ENCODE results near the gene CLCF1.

Gene CLCF1

DNA sequence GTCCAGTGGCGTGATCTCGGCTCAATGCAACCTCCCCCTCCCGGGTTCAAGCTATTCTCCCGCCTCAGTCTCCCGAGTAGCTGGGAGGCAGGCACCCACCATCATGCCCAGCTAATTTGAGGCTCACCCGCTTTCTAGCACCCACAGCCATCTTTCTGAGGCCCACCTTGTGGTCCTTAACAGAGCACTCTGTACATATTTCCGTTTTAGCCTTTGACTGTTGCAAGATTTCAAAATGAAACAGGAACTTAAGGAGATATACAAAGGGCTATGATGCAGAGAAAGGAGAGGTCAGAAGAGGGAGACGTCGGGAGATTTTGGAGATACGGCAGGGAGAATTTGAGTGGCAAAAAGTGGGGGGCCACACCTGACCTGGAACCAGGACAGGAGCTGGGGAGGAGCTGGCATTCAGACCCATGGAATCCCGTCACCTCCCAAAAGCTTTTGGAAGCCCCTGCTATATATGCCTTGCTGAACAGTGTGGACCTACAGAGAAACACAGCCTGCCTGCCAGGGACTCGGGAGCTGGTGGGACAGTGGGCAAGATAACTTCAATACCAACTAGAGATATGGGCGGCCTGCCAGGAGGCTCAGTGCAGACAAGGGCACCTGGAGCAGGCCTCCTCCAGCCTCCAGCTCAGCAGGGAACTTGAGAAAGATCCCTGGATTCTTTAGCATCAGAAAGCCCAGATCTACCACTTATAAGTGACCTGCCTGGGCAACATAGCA, 8.0 kb upstream of the CLCF1 start:
- no peak for DNase-seq

GRCh38 chr11:67379061-67380058, 6.0 kb upstream of the CLCF1 start:
- no peak for DNase-seq
- intact Hi-C loops (cut with DNase I) = loop anchor here (2.0 to 10.0 kb wide), 2 partner anchors 23 to 115 kb away; partner anchors contain the start of gene GRK2

More for the DNA sequence above, 8.0 kb upstream of the CLCF1 start:
- intact Hi-C loops (cut with DNase I) = no loop called here

DNA sequence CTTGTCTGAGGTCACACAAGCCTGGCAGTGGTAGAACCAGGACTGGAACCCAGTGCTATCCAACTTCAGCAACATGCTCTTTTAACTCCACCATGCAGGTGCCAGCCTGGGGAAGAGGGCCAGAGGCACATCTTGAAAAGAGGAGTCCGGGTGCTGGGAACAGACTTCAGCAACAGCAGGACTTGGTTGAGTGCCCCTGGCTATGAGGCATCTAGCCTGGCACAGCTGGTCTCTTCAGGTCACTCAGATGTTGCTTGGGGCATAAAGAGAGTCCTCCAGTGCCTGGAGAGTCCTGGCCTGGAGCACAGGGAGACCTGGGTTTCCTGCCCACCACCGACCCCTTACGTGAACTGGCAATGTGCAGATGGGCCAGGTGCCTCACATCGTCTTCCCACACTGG, 5.1 kb upstream of the CLCF1 start:
- intact Hi-C loops (cut with DNase I) = loop anchor here (2.0 to 10.0 kb wide), 2 partner anchors 22 to 114 kb away; partner anchors contain the start of gene GRK2
- DNase-seq = no peak

DNA sequence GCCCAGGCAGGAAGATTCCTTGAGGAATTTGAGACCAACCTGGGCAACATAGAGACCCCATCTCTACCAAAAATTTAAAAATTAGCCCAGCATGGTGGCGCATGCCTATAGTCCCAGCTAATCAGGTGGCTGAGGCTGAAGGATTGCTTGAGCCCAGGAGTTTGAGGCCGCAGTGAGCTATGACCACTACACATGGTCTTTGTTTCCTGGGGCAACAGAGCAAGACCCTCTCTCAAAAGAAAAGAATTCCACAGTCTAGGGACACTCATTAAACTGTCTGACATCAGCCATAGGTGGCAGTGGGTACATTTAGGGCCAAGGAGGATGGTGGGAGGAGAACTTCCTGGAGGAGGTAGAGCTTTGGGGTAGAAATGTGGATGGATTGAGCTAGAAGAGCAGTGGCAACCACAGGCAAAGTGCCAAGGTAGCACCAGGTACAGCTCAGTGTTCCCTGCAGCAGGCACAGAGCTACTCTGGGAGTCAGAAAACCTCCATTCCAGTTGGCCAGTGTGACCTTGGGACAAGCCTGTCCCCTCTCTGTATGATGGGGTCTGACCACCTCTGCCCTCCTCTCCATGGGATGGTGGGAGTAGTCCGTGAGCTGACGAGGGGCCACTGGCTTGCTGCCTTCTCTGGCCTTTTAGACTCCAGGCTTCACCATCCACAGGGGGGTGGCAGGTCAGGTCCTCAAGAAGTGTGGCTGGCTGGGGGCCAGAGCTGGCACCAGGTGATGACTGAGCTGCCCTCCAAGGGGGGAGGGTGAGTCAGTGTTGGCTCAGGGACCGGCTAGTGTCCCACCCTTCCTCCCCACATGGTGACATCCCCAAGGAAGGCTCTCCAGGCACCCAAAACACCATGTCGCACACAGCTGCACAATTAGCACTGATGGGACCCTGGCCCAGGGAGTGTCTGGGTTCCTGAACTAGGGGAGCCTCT, 3.7 kb upstream of the CLCF1 start:
- DNase-seq = no peak
- intact Hi-C loops (cut with DNase I) = loop anchor here (10.0 kb wide), 1 partner anchor 112 kb away; the partner anchor contains the start of gene GRK2

GRCh38 chr11:67376063-67376820, 2.8 kb upstream of the CLCF1 start:
- intact Hi-C loops (cut with DNase I) = loop anchor here (10.0 kb wide), 1 partner anchor 111 kb away; the partner anchor contains the start of gene GRK2
- DNase-seq = no peak

- intact Hi-C loops (cut with DNase I) = loop anchor here (10.0 kb wide), 1 partner anchor 111 kb away; the partner anchor contains the start of gene GRK2
- no peak for DNase-seq
These were observed 2.1 kb upstream of the CLCF1 start for GRCh38 chr11:67375320-67376055.

DNA sequence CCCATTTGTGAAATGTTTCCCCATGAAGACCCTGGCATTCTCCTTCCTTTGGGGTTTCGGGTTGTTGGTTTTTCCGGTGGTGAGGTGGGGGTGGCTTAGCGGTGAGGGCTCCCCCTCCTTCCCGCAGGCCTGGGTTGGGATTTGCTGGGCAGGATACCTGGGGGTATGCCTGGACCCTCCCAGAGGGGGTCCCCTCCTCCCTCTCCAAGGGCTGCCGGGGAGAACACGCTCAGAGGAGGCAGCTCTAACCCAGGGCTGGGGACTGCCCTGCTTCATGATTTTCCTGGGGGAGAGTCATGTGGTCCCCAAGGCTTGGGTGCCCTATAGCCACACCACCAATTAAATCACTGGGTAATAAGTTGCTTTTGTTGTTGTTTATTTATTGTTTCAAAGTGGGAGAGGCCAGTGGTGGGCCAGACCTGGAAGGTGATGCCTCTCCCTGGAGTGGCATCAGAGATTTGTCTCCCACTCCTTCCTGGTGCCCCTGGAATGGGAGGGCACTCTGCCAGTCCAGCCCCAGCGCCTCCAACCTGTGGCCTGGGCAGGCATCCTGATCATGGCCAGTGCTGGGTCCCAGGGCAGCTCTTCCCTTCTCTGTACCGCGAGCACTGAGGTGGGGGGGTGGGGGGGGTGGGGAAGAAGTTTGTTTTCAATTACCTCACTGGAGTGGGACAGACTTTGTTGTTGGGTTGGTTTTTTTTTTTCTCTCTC, 1.3 kb upstream of the CLCF1 start:
- intact Hi-C loops (cut with DNase I) = loop anchor here (10.0 kb wide), 1 partner anchor 110 kb away; the partner anchor contains the start of gene GRK2
- no peak for DNase-seq

- peak in 24 of 42 donors; percentile 31 to 84 (median 52) for DNase-seq
- intact Hi-C loops (cut with DNase I) = loop anchor here (10.0 kb wide), 1 partner anchor 109 kb away; the partner anchor contains the start of gene GRK2
These were observed 511 bp upstream of the CLCF1 start for GRCh38 chr11:67373648-67374570.

- intact Hi-C loops (cut with DNase I) = loop anchor here (10.0 kb wide), 1 partner anchor 108 kb away; the partner anchor contains the start of gene GRK2
- no peak for DNase-seq
These were observed 941 bp downstream of the CLCF1 start for GRCh38 chr11:67372321-67372992.

DNA sequence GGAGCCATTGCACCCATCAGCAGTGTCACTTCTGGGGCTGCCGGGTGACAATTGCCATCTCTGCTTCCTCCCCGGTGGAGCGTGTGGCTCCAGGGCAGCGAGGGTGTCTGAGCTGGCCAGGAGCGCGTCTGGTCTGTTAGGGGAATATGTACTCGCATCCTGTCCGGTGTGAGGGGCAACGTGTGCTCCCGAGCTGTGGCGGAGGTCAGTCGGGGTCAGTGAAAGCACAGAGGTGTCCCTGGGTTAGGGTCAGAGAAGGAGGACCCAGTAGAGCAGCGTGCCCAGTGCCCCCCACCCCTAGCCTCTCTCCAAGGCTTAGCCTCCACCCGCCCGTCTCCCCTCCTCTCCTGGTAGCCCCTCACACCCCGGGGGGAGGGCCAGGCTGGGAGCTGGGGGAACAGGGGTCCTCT, 1.5 kb downstream of the CLCF1 start:
- no peak for DNase-seq
- intact Hi-C loops (cut with DNase I) = loop anchor here (10.0 kb wide), 1 partner anchor 107 kb away; the partner anchor contains the start of gene GRK2

- DNase-seq = no peak
These were observed 2.0 kb downstream of the CLCF1 start for GRCh38 chr11:67371189-67371910.

DNA sequence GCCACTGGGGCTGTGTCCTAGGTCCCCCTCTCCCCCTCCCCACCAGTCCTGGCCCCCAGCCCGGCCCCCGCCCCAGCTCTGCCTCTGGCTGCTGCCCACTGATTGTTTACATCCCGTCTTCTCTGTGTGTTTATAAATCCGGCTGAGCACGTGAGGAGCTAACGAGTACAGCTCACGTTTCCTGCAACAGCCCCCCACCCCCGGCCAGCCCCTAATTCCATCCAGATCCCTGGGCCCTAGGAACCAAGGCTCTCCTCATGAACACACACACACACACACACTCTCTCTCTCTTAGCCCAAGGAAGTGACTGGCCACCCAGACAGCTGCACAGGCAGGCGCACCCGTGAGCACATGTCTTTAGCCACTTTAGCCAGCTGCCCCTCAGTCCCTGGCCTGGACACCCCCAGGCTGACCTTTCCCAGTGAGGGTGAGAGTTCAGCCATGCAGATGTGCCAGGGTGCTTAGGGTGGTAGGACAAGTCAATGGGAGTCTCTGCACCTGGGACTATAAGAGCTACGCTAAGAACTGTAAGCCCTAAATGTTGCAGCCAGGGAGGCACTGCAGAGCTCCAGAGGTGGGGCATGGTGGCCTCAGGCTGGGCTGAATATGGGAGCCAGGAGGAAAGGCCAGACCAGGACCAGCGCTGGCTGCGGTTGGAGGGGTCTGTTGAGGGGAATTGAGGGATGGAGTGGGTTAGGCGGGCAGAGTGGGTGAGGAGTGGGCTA, 2.9 kb downstream of the CLCF1 start:
- no peak for DNase-seq
- intact Hi-C loops (cut with DNase I) = loop anchor here (10.0 kb wide), 1 partner anchor 106 kb away; the partner anchor contains the start of gene GRK2

More at GRCh38 chr11:67371189-67371910, 2.0 kb downstream of the CLCF1 start:
- intact Hi-C loops (cut with DNase I) = loop anchor here (10.0 kb wide), 1 partner anchor 107 kb away; the partner anchor contains the start of gene GRK2

GRCh38 chr11:67369801-67370284, 3.6 kb downstream of the CLCF1 start:
- DNase-seq = no peak
- intact Hi-C loops (cut with DNase I) = loop anchor here (10.0 kb wide), 1 partner anchor 105 kb away; the partner anchor contains the start of gene GRK2
